Medulla oblongata (tissue), 1 donor: ENCODE data around the gene TEPSIN.

ENCODE experiments used
- DNase-seq: peaks from one replicate; pipeline ENCODE4 v3.0.0-alpha.2; 2015; ENCODE audit errors: extremely low spot score

The TEPSIN gene

DNA sequence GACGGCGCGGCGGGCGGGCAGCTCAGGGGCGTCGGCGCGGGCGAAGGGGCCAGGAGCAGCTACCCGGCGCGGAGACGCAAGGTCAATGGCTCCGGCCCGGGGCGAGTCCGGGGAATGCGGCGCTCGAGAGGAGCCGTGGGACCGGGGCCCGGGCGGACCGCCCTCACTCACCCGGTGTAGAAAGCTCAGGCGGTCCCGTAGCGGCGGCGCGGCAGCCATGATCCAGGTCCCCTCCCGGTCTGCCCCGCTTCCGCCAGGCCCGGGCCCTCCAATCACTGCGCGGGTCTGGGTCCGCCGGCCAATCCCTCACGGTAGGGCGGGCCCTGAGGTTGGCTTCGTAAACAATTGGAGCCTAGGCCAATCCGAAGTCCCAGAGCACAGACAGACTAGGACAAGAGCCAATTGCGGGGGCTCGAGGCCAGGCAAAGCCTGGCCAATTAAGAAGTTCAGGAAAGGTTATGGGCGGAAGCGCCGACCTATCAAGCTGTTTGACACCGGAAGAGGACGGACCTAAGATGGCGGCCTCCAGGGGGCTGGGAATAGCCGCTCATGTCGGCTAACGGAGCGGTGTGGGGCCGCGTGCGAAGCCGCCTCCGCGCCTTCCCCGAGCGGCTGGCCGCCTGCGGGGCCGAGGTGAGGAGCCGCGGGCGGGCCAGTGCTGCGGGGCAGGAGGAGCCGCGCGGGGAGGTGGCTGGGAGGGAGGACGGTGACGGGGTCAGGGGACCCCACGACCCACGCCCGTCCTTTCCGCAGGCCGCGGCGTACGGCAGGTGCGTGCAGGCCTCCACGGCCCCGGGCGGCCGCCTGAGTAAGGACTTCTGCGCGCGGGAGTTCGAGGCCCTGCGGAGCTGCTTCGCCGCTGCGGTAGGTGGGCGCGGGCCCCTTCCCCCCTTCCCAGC is at the start of gene TEPSIN, which contains the start of gene NDUFAF8:
TSS of gene TEPSIN (minus strand) at position 241 of the 899 bp plus-strand sequence. CDS start at position 219, 22 bp downstream.
TSS of gene NDUFAF8 (plus strand) at position 504 of the 899 bp plus-strand sequence. CDS start at position 550, 46 bp downstream.
- DNase-seq = peak; percentile 100

DNA sequence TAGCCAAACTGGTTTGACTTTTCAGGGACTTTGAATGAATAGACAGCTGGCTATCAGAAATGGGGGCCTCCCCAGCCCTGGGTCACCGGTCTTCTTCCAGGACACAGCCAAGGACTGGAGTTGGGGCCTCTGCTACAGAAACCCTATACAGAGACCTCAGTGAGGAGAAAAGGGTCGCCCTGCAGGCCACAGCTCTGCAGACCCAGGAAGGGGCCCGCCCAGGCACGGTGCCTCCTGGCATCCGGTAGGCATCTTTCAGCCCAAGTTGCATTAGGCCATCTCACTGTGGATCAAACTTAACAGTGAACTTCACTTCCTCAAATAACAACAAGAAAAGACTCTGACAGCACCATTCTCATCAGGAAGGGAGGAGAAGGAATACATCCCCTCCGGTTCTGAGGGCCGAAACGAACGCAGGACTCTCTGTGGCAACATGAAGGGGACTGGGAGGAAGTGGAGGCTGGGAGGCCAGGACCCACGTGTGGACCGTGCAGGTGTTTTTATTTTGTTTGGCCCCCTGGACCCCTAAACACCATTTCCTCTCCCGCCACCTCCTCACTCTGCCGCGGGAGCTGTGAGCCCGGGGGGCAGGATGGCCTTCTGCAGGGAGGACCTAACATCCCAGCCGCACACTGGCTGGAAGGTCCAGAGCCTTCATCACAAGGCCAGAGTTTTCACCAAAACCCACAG is 49.0 kb upstream of the TEPSIN start:
- no peak for DNase-seq

DNA sequence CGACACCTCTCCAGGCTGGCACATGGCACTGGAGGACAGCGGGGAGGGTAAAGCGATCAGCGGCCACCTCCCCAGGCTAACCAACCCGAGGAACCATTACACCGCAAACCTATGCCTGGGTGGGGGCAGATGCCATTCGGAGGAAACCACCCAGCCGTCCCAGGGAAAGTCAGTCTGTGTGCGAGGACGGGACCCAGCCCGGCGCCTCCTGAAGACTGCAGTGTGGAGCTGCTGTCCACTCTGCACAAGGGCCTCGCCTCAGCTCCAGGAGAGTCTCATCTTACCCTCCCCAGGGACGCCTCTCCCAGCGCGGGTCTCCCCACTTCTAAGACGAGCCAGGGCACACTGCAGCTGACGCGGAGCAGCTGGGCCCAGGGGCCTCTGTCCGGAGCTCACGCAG is 48.3 kb upstream of the TEPSIN start:
- DNase-seq = no peak

DNA sequence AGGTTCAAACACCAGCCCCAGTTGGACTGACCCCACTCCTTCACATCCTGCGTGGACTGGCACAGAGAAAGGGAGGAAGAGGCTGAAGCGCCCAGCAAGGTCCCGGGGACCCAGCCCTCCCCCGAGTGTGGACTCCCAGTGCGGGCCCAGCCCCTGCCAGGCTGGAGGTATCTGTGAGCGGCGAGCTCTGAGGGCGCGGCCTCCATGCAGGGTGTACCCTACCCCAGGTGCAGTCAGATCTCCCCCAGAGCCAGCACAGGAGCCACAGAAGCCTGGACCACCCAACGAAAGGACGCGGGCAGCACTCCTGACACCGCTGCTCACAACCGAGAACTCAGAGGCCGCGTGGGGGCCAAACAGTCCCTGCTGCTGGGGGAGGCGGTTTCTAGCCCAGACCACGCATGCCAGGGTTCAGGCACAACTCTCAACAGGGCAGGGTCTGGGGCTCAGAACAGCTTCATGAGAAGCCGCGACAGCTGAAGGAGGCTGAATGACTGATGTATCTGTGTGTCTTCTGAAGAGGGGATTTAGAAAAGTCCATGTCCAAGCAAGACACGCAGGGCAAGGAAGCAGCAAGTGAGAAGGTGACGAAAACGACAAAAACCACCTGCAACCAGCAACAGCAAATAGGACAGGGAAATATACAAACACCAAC is 47.8 kb upstream of the TEPSIN start:
- DNase-seq = no peak

DNA sequence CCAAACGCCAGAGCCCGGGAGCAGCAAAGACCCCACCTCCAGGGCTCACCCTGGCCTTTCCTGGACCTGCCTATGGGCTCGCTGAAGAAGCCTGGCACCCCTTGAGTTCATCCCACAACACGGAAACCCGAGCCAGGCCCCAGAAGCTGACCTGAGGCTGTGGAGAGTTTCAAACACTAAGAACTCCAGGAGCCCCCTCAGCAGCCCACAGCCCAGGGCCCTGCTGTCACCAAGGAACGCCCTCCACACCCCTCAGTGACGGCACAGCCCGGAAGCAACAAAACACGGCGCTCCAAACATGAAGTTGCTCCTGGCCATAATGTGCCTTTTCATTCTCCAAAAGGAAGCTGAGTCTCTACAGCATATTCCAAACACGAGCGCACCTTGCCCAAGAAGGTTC is 47.0 kb upstream of the TEPSIN start:
- no peak for DNase-seq

- peak; percentile 71 for DNase-seq
Observed at GRCh38 chr17:81285179-81285878, 46.5 kb upstream of the TEPSIN start.

DNA sequence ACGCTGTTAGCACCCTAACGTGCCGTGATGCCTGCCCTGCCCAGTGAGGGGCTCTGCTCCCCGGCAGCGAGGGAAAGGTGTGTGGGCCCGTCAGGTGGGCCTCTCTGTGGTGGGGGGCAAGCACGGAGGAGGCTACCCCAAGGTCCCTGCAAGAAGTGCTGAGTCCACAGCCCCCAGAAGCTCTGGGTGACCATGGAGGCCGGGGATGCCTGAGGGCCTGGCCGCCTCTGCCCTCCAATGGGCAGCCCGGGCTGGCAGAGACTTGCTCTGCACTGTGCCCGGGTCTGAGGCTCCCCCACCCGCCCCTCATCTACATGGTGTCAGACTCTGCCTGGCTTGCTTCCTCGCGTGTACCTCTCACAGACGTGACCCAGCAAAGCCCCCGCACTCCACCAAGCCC is 44.0 kb upstream of the TEPSIN start:
- no peak for DNase-seq

- DNase-seq = no peak
Observed at GRCh38 chr17:81282141-81282540, 43.3 kb upstream of the TEPSIN start.

DNA sequence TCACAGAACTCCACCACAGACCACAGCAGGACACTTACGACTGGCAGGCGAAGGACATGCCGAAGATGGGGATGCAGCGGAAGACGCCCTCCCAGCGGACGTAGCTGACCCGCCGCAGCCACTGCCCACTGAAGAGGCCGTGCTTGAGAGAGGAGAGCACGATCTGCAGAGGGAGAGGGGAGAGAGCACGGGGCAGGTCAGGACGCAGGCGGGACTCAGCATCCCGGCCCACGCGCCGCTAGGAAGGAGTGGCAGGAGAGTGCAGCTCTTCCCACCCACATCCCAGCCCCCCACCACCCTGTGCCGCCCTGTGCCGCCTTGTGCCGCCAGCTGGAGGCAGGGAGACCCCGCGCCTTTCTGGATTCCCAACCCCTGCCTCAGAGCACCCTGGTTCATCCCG is 41.7 kb upstream of the TEPSIN start:
- DNase-seq = no peak

- DNase-seq = no peak
Observed at GRCh38 chr17:81279278-81280275, 40.7 kb upstream of the TEPSIN start.

DNA sequence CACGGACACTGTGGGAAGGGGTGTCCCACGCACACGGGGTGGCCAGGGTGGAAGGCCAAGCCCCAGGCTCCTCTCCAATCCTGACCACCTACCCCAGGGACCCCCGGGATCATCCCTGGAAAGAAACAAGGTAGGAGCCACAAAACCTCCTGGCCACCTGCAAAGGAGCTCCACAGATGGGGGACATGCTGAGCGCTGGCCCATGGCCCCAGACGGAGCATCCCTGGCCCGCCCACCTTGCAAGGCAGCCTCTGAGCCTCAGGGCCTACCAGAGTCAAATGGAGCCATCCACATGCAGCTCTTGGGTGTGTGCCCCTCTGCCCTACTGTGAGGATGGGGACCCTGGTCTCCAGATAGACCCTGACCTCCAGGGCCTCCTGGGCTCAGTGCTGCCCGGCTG is 40.0 kb upstream of the TEPSIN start:
- DNase-seq = no peak

GRCh38 chr17:81277946-81278693 is 39.3 kb upstream of the TEPSIN start:
- peak; percentile 44 for DNase-seq

DNA sequence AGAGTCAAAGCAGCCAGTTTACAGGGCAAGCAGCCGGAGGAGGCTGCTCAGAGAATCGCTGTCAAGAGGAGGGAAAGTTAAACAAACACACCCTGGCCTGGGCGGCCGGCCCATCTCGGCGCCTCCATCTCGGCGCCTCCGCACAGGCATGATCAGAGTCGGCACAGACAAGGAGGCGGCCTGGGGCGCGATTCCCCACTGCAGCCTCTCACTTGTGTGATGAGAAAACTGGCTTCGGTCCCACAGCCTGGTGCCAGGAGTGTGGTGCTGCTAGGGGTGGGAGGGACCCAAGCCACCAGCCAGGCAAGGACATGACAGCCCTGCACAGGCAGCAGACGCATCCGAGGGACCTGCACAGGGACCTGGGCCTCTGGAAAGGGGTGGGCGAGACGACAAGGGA is 38.6 kb upstream of the TEPSIN start:
- peak; percentile 51 for DNase-seq

DNA sequence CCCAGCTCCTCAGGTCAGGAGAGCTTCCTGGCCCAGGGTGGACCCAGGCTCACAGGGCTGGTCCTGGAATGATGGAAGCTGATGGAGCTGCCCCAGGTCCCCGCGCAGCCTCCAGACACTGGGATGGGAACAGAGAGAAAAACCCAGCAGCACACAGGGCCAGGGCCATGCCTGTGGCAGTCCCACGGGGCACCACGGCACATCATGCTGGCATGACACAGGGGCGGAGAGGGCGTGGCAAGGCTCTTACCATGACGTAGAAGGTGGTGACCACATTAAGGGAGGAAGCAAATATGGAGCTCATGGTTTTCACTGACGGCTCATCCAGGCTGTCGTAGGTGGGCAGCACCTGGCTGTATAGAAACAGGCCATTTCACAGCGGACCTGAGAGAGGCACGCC is 37.9 kb upstream of the TEPSIN start:
- DNase-seq = no peak

GRCh38 chr17:81274471-81274855 is 35.6 kb upstream of the TEPSIN start:
- DNase-seq = no peak

- no peak for DNase-seq
Observed at GRCh38 chr17:81273698-81274470, 35.0 kb upstream of the TEPSIN start.

DNA sequence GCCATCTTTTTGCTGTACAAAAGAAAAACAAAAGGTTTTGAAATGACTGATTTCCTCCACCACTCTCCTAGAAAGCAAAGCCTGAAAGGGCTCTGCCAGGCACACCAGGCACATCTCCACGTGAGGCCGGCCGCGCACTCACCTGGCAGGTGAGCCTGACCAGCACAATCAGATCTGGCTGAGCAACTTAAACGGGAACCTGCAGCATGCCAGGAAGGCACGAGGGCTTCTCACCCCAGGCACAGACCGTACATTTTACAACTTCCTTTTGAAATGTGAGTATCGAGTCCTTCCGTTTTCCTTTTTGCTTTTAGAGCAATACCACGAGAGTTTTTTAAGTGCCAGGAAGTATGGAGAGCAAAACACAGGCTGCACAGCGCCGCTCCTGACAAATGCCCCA is 33.8 kb upstream of the TEPSIN start:
- DNase-seq = no peak

DNA sequence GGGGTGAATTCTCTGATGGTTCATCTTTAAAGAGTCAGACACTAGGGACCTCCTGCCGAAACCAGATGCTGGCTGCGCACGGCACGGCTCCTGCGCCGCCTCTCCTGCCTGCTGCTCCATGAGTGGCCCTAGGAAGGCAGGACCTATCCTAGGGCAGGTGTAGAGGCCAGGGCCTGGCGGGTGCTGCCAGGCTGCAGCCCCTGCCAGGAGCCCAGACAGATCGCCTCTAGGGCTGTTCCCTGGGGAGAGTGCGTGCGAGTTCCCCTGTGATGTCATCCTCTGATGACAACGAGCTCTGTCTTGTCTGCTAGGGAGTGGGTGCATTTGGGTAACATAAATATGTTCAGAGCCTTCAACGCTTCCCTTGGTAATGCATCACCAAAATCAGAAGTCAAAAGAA is 32.4 kb upstream of the TEPSIN start:
- no peak for DNase-seq

DNA sequence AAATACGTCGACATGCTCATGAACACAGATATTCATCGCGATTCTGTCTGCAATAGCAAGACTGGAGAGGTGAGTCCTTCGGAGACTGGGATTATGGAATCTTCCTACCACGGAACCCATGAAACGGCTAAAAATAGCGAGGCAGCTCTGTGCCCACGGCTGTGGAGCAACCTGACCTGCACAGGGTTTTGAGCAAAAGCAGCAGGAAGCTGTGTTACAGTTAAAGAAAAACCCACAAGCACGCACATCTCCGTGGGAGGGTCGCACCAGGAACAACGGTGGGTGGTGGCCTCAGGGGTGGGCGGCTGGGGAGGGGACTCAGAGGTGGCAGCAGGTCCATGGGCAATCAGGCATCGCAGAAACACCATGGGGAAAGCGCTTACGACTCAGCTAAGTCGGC is 31.4 kb upstream of the TEPSIN start:
- no peak for DNase-seq
